OCI-LY1 (cell line): ENCODE data around the gene TRIM2.

Experiments
- CTCF ChIP-seq: fragments of 200-600 bp; sonication (generic), shearing (Covaris generic); IDR thresholded peaks from 2 replicates; pipeline ENCODE4 v1.5.1; 2017; ENCODE audit warnings: mild to moderate bottlenecking, antibody characterized with exemption, low read length, moderate library complexity, mixed read lengths
- EZH2 ChIP-seq: fragments of 200-600 bp; sonication (generic), shearing (Covaris generic); IDR thresholded peaks from 2 replicates; pipeline ENCODE4 v1.8.0; 2017; ENCODE audit warnings: borderline replicate concordance, mixed run types, mild to moderate bottlenecking, antibody characterized with exemption, low read length, moderate library complexity, mixed read lengths

DNA sequence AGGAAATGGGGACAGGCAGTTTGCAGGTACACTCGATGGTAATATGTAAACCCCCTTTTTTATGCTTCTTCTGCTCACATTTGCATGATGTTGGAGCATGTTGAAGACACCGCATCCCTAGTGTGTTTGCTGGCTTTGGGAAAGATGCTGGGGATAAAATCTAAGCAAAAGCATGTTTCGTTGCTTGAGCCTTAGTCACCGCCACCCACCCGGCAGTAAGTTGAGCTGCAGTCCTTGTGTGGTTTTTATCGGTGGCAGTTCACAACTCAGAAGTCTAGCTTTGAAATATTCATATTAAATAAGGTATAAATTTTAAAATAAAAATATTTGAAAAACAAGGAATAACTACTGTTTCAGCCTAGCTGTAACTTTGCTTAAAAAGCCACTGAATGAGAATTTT, 118.5 kb downstream of the TRIM2 start:
- TF ChIP-seq CTCF (no peak), EZH2 (no peak)
